Loucy (cell line): ENCODE measurements around the gene PRKACA.

Experiments
- H2AFZ ChIP-seq: fragments of 200-600 bp; sonication (generic); 2 replicates; pipeline ENCODE4 v1.6.0; 2016; ENCODE audit warnings: antibody characterized with exemption, mild to moderate bottlenecking, low read length, moderate library complexity
- H3F3A ChIP-seq: fragments of 200-600 bp; 2 replicates; pipeline ENCODE4 v1.6.0; 2016; ENCODE audit warnings: antibody characterized with exemption, low read depth, mild to moderate bottlenecking
- H3K27me3 ChIP-seq: fragments of 200-600 bp; sonication (generic); 2 replicates; pipeline ENCODE4 v1.6.1; 2014; ENCODE audit warnings: low read length, mild to moderate bottlenecking; ENCODE audit not compliant: insufficient read depth, poor library complexity, severe bottlenecking
- H3K36me3 ChIP-seq: fragments of 200-600 bp; sonication (generic); 2 replicates; pipeline ENCODE4 v1.6.1; 2016; ENCODE audit warnings: low read length; ENCODE audit not compliant: insufficient read depth
- H3K4me1 ChIP-seq: fragments of 200-600 bp; sonication (generic); 2 replicates; pipeline ENCODE4 v1.5.1; 2014; ENCODE audit warnings: low read length, mild to moderate bottlenecking; ENCODE audit not compliant: insufficient read depth, poor library complexity, severe bottlenecking
- H3K4me2 ChIP-seq: fragments of 200-600 bp; sonication (generic); 2 replicates; pipeline ENCODE4 v1.6.0; 2014; ENCODE audit warnings: antibody characterized with exemption, low read length, low read depth, mild to moderate bottlenecking; ENCODE audit not compliant: poor library complexity, severe bottlenecking
- H3K4me3 ChIP-seq: fragments of 200-600 bp; sonication (generic); 2 replicates; pipeline ENCODE4 v1.5.1; 2014; ENCODE audit warnings: low read length, mild to moderate bottlenecking, mixed read lengths; ENCODE audit not compliant: poor library complexity, severe bottlenecking
- H3K79me2 ChIP-seq: fragments of 200-600 bp; sonication (generic); 2 replicates; pipeline ENCODE4 v1.6.1; 2014; ENCODE audit warnings: low read length; ENCODE audit not compliant: insufficient read depth
- H3K9ac ChIP-seq: fragments of 200-600 bp; sonication (generic); 2 replicates; pipeline ENCODE4 v1.6.0; 2014; ENCODE audit warnings: mild to moderate bottlenecking, low read depth, low read length, moderate library complexity; ENCODE audit not compliant: poor library complexity, severe bottlenecking
- H3K9me2 ChIP-seq: fragments of 200-600 bp; sonication (generic); replicated peaks from 2 replicates; pipeline ENCODE4 v1.6.1; 2016; ENCODE audit warnings: low read depth, low read length, mixed read lengths
- H3K9me3 ChIP-seq: fragments of 200-600 bp; sonication (generic); 2 replicates; pipeline ENCODE4 v1.6.1; 2014; ENCODE audit warnings: mild to moderate bottlenecking, antibody characterized with exemption, low read length, low read depth; ENCODE audit not compliant: insufficient read depth
- H4K20me1 ChIP-seq: fragments of 200-600 bp; sonication (generic); 2 replicates; pipeline ENCODE4 v1.6.0; 2014; ENCODE audit warnings: antibody characterized with exemption, low read length, mild to moderate bottlenecking; ENCODE audit not compliant: insufficient read depth, poor library complexity, severe bottlenecking
- EZH2phosphoT487 ChIP-seq: fragments of 200-600 bp; IDR thresholded peaks from 2 replicates; pipeline ENCODE4 v1.6.1; 2018; ENCODE audit warnings: antibody characterized with exemption, mild to moderate bottlenecking, moderate library complexity, borderline replicate concordance
- TF ChIP-seq, protein P1 (sequence below): fragments of 200-600 bp; sonication (generic); conservative IDR thresholded peaks from 2 replicates; pipeline ENCODE4 v1.5.1; 2014; ENCODE audit warnings: mild to moderate bottlenecking, antibody characterized with exemption, low read length

Gene PRKACA

GRCh38 chr19:14056069-14056666 lies 61.4 kb downstream of the PRKACA start:
- Histone ChIP-seq H3K9ac (no peak overlapping the region), H3K9me3 (no peaks in the 10 kb centered on the region), H3K36me3 (no peaks in the 10 kb centered on the region; the same call in 1 of the 2 replicates), H3K79me2 (no peaks in the 10 kb centered on the region), H4K20me1 (no peaks in the 10 kb centered on the region), H3K4me1 (no peaks in the 10 kb centered on the region), H3K4me2 (no peak overlapping the region), H3F3A (no peaks in the 10 kb centered on the region), H3K27me3 (no peaks in the 10 kb centered on the region), H3K9me2 (no peaks in the 10 kb centered on the region), H2AFZ (no peak overlapping the region), H3K4me3 (no peak overlapping the region)
- TF ChIP-seq, protein P1, sequence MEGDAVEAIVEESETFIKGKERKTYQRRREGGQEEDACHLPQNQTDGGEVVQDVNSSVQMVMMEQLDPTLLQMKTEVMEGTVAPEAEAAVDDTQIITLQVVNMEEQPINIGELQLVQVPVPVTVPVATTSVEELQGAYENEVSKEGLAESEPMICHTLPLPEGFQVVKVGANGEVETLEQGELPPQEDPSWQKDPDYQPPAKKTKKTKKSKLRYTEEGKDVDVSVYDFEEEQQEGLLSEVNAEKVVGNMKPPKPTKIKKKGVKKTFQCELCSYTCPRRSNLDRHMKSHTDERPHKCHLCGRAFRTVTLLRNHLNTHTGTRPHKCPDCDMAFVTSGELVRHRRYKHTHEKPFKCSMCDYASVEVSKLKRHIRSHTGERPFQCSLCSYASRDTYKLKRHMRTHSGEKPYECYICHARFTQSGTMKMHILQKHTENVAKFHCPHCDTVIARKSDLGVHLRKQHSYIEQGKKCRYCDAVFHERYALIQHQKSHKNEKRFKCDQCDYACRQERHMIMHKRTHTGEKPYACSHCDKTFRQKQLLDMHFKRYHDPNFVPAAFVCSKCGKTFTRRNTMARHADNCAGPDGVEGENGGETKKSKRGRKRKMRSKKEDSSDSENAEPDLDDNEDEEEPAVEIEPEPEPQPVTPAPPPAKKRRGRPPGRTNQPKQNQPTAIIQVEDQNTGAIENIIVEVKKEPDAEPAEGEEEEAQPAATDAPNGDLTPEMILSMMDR = no peak
- TF ChIP-seq EZH2phosphoT487 = no peak

DNA sequence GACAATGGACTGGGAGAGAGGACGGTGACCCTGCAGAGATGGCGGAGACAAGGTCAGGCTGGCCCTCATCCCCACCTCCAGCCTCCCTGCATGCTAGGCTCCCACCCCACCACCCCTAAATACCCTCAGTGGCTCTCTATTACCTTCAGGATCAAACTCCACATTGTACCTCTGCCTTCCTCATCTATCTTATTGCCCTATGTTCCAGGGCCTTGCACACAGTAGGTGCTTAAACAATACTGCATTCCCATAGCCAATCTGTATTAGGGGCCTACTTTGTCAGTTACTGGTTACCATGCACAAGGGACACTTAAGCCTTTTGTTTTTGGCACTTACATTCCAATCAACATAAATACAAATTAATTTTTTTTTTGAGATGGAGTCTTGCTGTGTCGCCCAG lies 62.2 kb downstream of the PRKACA start:
- TF ChIP-seq EZH2phosphoT487 = no peak
- TF ChIP-seq, protein P1 = no peak
- no peaks in the 10 kb centered on the region for H3K4me1 ChIP-seq
- H2AFZ ChIP-seq = no peak overlapping the region
- H4K20me1 ChIP-seq = no peaks in the 10 kb centered on the region
- H3K9ac ChIP-seq = no peak overlapping the region
- H3K36me3 ChIP-seq = peaks cover 4% of the 10 kb centered on the region; the same call in 1 of the 2 replicates
- no peaks in the 10 kb centered on the region for H3F3A ChIP-seq
- no peaks in the 10 kb centered on the region for H3K9me2 ChIP-seq
- no peak overlapping the region for H3K4me2 ChIP-seq
- H3K4me3 ChIP-seq = no peak overlapping the region
- no peaks in the 10 kb centered on the region for H3K79me2 ChIP-seq
- no peaks in the 10 kb centered on the region for H3K9me3 ChIP-seq
- H3K27me3 ChIP-seq = no peaks in the 10 kb centered on the region

DNA sequence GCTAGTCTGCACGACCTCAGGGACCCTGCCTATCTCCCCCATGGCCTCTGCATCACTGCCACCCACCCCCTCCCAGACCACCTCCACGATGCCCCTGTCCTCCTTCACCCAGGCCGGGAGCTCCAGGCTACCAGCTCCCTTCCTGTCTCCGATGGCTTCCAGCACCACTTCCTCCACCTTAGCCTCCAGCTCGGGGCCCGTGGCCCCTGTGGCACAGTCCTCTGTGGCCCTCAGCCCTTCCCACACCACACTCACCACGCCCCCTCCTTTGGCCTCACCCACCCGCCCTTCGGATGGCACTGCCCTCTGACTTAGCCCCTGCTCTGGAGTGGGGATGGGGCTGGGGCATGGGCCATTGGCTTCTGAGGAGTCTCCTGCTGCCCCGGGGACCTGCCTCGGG lies 62.8 kb downstream of the PRKACA start:
- H3K4me3 ChIP-seq = no peak overlapping the region
- TF ChIP-seq, protein P1 = no peak
- TF ChIP-seq EZH2phosphoT487 = no peak
- H3K9ac ChIP-seq = no peak overlapping the region
- no peaks in the 10 kb centered on the region for H3K79me2 ChIP-seq
- no peaks in the 10 kb centered on the region for H3K9me3 ChIP-seq
- H3K36me3 ChIP-seq = peaks cover 6% of the 10 kb centered on the region; the same call in 1 of the 2 replicates
- H2AFZ ChIP-seq = no peak overlapping the region
- H3F3A ChIP-seq = no peaks in the 10 kb centered on the region
- no peak overlapping the region for H3K4me2 ChIP-seq
- no peaks in the 10 kb centered on the region for H3K9me2 ChIP-seq
- no peaks in the 10 kb centered on the region for H3K4me1 ChIP-seq
- H3K27me3 ChIP-seq = no peaks in the 10 kb centered on the region
- H4K20me1 ChIP-seq = no peaks in the 10 kb centered on the region
